ENCODE measurements around the gene ERVK3-1.

GRCh38 chr19:58336820-58337219 lies 31.6 kb downstream of the ERVK3-1 start:
- no peak for TF ChIP-seq CTCF (IDR thresholded peaks at IDR 0.05; ENCODE audit: insufficient read depth, low read length, poor library complexity, severe bottlenecking)
- no peak for TF ChIP-seq EZH2phosphoT487 (conservative IDR thresholded peaks at IDR 0.05; ENCODE audit: low read length)

Data from SU-DHL-6 (cell line).